ENCODE results near the gene MICAL3.

The MICAL3 gene

DNA sequence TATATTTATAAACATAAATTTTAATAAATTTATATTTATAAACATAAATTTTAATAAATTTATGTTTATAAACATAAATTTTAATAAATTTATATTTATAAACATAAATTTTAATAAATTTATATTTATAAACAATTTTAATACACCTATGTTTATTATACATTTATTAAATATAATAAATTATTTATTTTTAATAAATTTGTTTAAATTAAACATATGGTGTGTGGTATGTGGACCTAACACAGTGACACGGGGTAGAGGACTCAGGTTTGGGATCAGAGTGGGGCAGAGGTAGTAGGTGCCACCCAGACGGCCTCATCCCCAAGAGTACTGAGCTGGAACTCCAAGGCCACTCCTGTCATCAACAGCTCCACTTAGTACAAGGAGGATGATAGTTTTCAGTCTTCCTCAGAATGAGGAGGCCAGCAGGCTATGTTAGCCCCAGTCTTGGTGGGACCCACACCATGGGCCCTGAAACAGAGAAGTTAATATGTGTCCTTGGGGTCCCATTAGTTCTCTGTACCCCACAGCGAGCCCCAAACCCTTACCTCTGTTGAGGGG, 203.4 kb downstream of the MICAL3 start:
- ATAC-seq (ENCODE audit: low read depth) (no peak), DNase-seq (ENCODE audit: low spot score) (no peak)
- Histone ChIP-seq H3K36me3 (ENCODE audit: low read depth) (peaks cover 31% of the 10 kb centered on the region), H3K9me3 (ENCODE audit: severe bottlenecking) (no peaks in the 10 kb centered on the region), H3K27ac (ENCODE audit: poor library complexity, severe bottlenecking) (no peak overlapping the region), H3K4me1 (ENCODE audit: insufficient read depth, poor library complexity, severe bottlenecking) (no peaks in the 10 kb centered on the region), H3K4me3 (ENCODE audit: severe bottlenecking) (no peak overlapping the region), H3K27me3 (ENCODE audit: insufficient read depth, poor library complexity, severe bottlenecking) (no peaks in the 10 kb centered on the region)
- TF ChIP-seq CTCF (IDR thresholded peaks at IDR 0.05; ENCODE audit: poor library complexity, severe bottlenecking): no peak

GRCh38 chr22:17818649-17819048, 205.7 kb downstream of the MICAL3 start:
- no peak overlapping the region for H3K4me3 ChIP-seq (ENCODE audit: severe bottlenecking)
- peaks cover 38% of the 10 kb centered on the region for H3K36me3 ChIP-seq (ENCODE audit: low read depth)
- H3K27me3 ChIP-seq (ENCODE audit: insufficient read depth, poor library complexity, severe bottlenecking): no peaks in the 10 kb centered on the region
- DNase-seq (ENCODE audit: low spot score) (no peak), ATAC-seq (ENCODE audit: low read depth) (no peak)
- no peaks in the 10 kb centered on the region for H3K4me1 ChIP-seq (ENCODE audit: insufficient read depth, poor library complexity, severe bottlenecking)
- H3K27ac ChIP-seq (ENCODE audit: poor library complexity, severe bottlenecking): no peak overlapping the region
- TF ChIP-seq CTCF (IDR thresholded peaks at IDR 0.05; ENCODE audit: poor library complexity, severe bottlenecking): no peak
- no peaks in the 10 kb centered on the region for H3K9me3 ChIP-seq (ENCODE audit: severe bottlenecking)

GRCh38 chr22:17818180-17818579, 206.2 kb downstream of the MICAL3 start:
- Histone ChIP-seq H3K27ac (ENCODE audit: poor library complexity, severe bottlenecking) (no peak overlapping the region), H3K27me3 (ENCODE audit: insufficient read depth, poor library complexity, severe bottlenecking) (no peaks in the 10 kb centered on the region), H3K4me3 (ENCODE audit: severe bottlenecking) (no peak overlapping the region), H3K36me3 (ENCODE audit: low read depth) (peaks cover 38% of the 10 kb centered on the region), H3K9me3 (ENCODE audit: severe bottlenecking) (no peaks in the 10 kb centered on the region), H3K4me1 (ENCODE audit: insufficient read depth, poor library complexity, severe bottlenecking) (no peaks in the 10 kb centered on the region)
- ATAC-seq (ENCODE audit: low read depth): no peak
- TF ChIP-seq CTCF (IDR thresholded peaks at IDR 0.05; ENCODE audit: poor library complexity, severe bottlenecking): no peak
- no peak for DNase-seq (ENCODE audit: low spot score)

DNA sequence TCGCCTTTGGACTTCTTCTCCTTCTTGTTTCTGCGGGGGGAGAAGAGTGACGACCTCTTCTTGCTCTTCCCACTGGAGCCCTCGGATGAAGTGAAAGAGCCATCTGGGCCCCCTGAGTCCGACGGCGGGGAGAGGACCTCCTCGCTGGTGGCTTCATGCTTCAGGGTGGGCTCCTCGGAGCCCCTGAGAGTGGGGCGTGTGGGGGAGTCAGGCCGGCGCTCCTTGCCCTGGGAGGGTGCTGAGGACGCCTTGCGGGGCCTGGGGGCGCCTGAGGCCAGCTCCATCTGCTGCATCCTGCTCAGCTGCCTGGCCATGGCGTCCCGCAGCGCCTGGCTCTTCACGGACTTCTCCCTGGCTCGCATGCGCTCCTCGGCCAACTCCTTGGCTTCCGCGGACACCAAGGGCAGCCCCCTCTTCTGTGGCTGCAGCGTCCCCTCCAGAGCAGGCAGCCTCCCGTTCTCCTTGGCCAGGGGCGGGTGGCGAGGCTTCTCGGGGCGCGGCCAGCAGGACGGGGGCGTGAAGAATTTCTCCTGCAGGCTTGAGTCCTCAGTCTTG, 206.8 kb downstream of the MICAL3 start:
- H3K36me3 ChIP-seq (ENCODE audit: low read depth): peaks cover 34% of the 10 kb centered on the region
- H3K27ac ChIP-seq (ENCODE audit: poor library complexity, severe bottlenecking): no peak overlapping the region
- DNase-seq (ENCODE audit: low spot score) (no peak), ATAC-seq (ENCODE audit: low read depth) (no peak)
- H3K9me3 ChIP-seq (ENCODE audit: severe bottlenecking): no peaks in the 10 kb centered on the region
- H3K27me3 ChIP-seq (ENCODE audit: insufficient read depth, poor library complexity, severe bottlenecking): no peaks in the 10 kb centered on the region
- H3K4me3 ChIP-seq (ENCODE audit: severe bottlenecking): no peak overlapping the region
- H3K4me1 ChIP-seq (ENCODE audit: insufficient read depth, poor library complexity, severe bottlenecking): no peaks in the 10 kb centered on the region
- TF ChIP-seq CTCF (IDR thresholded peaks at IDR 0.05; ENCODE audit: poor library complexity, severe bottlenecking): no peak

DNA sequence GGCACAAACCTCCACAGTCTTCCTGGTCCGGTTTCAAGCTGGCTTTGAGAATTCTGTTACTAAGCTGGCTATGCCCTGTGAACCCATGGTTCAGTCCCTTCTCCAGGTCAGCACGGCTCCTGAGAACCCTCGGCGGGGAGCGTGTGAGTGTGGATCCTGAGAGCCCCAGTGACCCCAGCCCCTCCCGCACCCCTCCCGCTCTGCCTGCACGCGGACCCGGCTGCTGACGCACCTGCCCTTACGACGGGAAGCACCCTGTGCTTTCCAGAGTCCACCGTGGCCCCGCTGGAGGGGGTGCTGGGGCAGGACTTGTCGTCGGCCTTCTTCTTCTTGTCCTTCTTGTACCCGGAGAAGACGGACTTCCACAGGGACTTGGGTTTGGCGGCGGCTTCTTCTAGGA, 207.3 kb downstream of the MICAL3 start:
- Histone ChIP-seq H3K9me3 (ENCODE audit: severe bottlenecking) (no peaks in the 10 kb centered on the region), H3K36me3 (ENCODE audit: low read depth) (peaks cover 36% of the 10 kb centered on the region), H3K4me3 (ENCODE audit: severe bottlenecking) (no peak overlapping the region), H3K27me3 (ENCODE audit: insufficient read depth, poor library complexity, severe bottlenecking) (no peaks in the 10 kb centered on the region), H3K4me1 (ENCODE audit: insufficient read depth, poor library complexity, severe bottlenecking) (no peaks in the 10 kb centered on the region), H3K27ac (ENCODE audit: poor library complexity, severe bottlenecking) (no peak overlapping the region)
- DNase-seq (ENCODE audit: low spot score): no peak
- ATAC-seq (ENCODE audit: low read depth): no peak
- no peak for TF ChIP-seq CTCF (IDR thresholded peaks at IDR 0.05; ENCODE audit: poor library complexity, severe bottlenecking)
